Ecto neural progenitor cell (in vitro differentiated cells): ENCODE data around the gene FAM168A.

Source experiments
- DNase-seq: peaks from one replicate; pipeline ENCODE4 v3.0.0-alpha.2; 2018; ENCODE audit warnings: low spot score

FAM168A gene

GRCh38 chr11:73555615-73556014, 42.3 kb downstream of the FAM168A start:
- DNase-seq = no peak

- no peak for DNase-seq
Observed at GRCh38 chr11:73554671-73555320, 43.1 kb downstream of the FAM168A start.

GRCh38 chr11:73553266-73553665, 44.6 kb downstream of the FAM168A start:
- no peak for DNase-seq

GRCh38 chr11:73551677-73552076, 46.2 kb downstream of the FAM168A start:
- DNase-seq = no peak

- no peak for DNase-seq
Observed at GRCh38 chr11:73549376-73549775, 48.5 kb downstream of the FAM168A start.

GRCh38 chr11:73547706-73548595, 50.0 kb downstream of the FAM168A start:
- no peak for DNase-seq

GRCh38 chr11:73542175-73542574, 55.7 kb downstream of the FAM168A start:
- no peak for DNase-seq

- no peak for DNase-seq
Observed at GRCh38 chr11:73539506-73540084, 58.3 kb downstream of the FAM168A start.

- no peak for DNase-seq
Observed at GRCh38 chr11:73538381-73538872, 59.5 kb downstream of the FAM168A start.

- DNase-seq = no peak
Observed at GRCh38 chr11:73537969-73538368, 59.9 kb downstream of the FAM168A start.

- no peak for DNase-seq
Observed at GRCh38 chr11:73536961-73537360, 61.0 kb downstream of the FAM168A start.

GRCh38 chr11:73532310-73532709, 65.6 kb downstream of the FAM168A start:
- no peak for DNase-seq

GRCh38 chr11:73531386-73531785, 66.5 kb downstream of the FAM168A start:
- DNase-seq = no peak

GRCh38 chr11:73530109-73530508, 67.8 kb downstream of the FAM168A start:
- no peak for DNase-seq

- DNase-seq = no peak
Observed at GRCh38 chr11:73529204-73529530, 68.7 kb downstream of the FAM168A start.

- DNase-seq = no peak
Observed at GRCh38 chr11:73528483-73529203, 69.3 kb downstream of the FAM168A start.

GRCh38 chr11:73528013-73528412, 69.9 kb downstream of the FAM168A start:
- DNase-seq = no peak

GRCh38 chr11:73525611-73526010, 72.3 kb downstream of the FAM168A start:
- no peak for DNase-seq

GRCh38 chr11:73524774-73525173, 73.1 kb downstream of the FAM168A start:
- no peak for DNase-seq

- no peak for DNase-seq
Observed at GRCh38 chr11:73521621-73522020, 76.3 kb downstream of the FAM168A start.

- DNase-seq = no peak
Observed at GRCh38 chr11:73520353-73521061, 77.4 kb downstream of the FAM168A start.

GRCh38 chr11:73519266-73519665, 78.6 kb downstream of the FAM168A start:
- no peak for DNase-seq
